GM12875 (cell line): Measurements from ENCODE around the gene TMEM143.

ENCODE experiments used
- H3K4me3 ChIP-seq: one replicate; pipeline ENCODE4 v1.5.1; 2011; ENCODE audit warnings: low read depth, low read length, control low read depth
- CTCF ChIP-seq: IDR thresholded peaks from 2 replicates; pipeline ENCODE4 v1.5.1; 2011; ENCODE audit warnings: low read depth, mild to moderate bottlenecking, control low read depth, inconsistent platforms, low read length, moderate library complexity, borderline replicate concordance; ENCODE audit not compliant: insufficient read depth

The TMEM143 gene

GRCh38 chr19:48301886-48302599 is 61.7 kb downstream of the TMEM143 start:
- no peak overlapping the region for H3K4me3 ChIP-seq
- TF ChIP-seq CTCF = no peak

- H3K4me3 ChIP-seq = no peak overlapping the region
- TF ChIP-seq CTCF = no peak
Observed at GRCh38 chr19:48297975-48298374, 65.8 kb downstream of the TMEM143 start.

GRCh38 chr19:48296963-48297734 is 66.6 kb downstream of the TMEM143 start:
- no peak for TF ChIP-seq CTCF
- H3K4me3 ChIP-seq = no peak overlapping the region

GRCh38 chr19:48295458-48295857 is 68.3 kb downstream of the TMEM143 start:
- no peak overlapping the region for H3K4me3 ChIP-seq
- no peak for TF ChIP-seq CTCF

- H3K4me3 ChIP-seq = no peak overlapping the region
- TF ChIP-seq CTCF = no peak
Observed at GRCh38 chr19:48292798-48293197, 70.9 kb downstream of the TMEM143 start.

GRCh38 chr19:48291489-48291815 is 72.3 kb downstream of the TMEM143 start:
- peak overlapping the region; percentile 47 for H3K4me3 ChIP-seq

GRCh38 chr19:48290771-48291488 is 72.8 kb downstream of the TMEM143 start:
- peak overlapping the region; percentile 47 for H3K4me3 ChIP-seq
- peak; percentile 96 for TF ChIP-seq CTCF
